Esophagus muscularis mucosa (tissue), 3 donors: ENCODE measurements around the gene RERE.

ENCODE experiments used
- CTCF ChIP-seq, 3 experiments: fragments of 200-600 bp in 2 of 3; fragments of 450-650 bp in 1 of 3; sonication (generic) in 2 of 3; IDR thresholded peaks; one replicate each; pipeline ENCODE4 v1.5.1; 2017 to 2019; ENCODE audit warnings: antibody characterized with exemption in 3 of 3, mild to moderate bottlenecking in 2 of 3, moderate library complexity in 1 of 3
- POLR2A ChIP-seq: fragments of 450-650 bp; IDR thresholded peaks from one replicate; pipeline ENCODE4 v1.6.1; 2017; ENCODE audit warnings: antibody characterized with exemption, moderate library complexity, mild to moderate bottlenecking, low read depth
- POLR2AphosphoS5 ChIP-seq, 2 donors: sonication (generic); formaldehyde crosslinking; IDR thresholded peaks; one replicate each; pipeline ENCODE4 v1.6.1; 2017; ENCODE audit warnings: antibody characterized with exemption in 2 of 2

GRCh38 chr1:8739377-8739776 is 78.1 kb downstream of the RERE start:
- no peak for TF ChIP-seq POLR2AphosphoS5 (IDR thresholded peaks at IDR 0.05)
- TF ChIP-seq CTCF (IDR thresholded peaks at IDR 0.05), result no peak
- no peak for TF ChIP-seq POLR2A
